ENCODE results near the gene PRKCB. TPM values are rescaled to one million over a fixed set of nuclear protein-coding genes. Genes with fewer than 3 reads are reported as not detected.

The PRKCB gene
- total RNA-seq, 6 donors from 2014 or later: 9.6 to 28.0 (median 13.9) TPM

DNA sequence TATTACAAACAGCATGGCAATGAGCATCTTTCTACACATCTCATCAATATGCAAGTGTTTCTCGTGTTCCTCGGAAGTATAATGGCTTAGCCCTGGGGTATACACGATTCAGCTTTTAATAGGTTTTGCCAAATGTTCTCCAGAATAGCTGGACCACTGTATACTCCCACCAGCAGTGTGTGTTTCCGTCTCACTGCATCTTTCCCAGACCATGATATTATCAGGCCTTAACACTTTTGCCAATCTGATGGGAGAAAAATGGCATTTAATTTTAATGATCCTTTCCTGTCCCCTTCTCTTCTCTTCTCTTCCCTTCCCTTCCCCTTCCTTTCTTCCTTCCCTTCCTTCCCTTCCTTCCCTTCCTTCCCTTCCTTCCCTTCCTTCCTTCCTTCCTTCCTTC is 30.8 kb downstream of the PRKCB start:
- no peak overlapping the region for H3K27ac ChIP-seq
- ATAC-seq (ENCODE audit: low FRiP score in 2 of 2) (no peak), DNase-seq (no peak)
- no peaks in the 10 kb centered on the region for H3K36me3 ChIP-seq
- peaks cover 8 to 18% (median 12%) of the 10 kb centered on the region in 4 donors for H3K4me1 ChIP-seq
- no peaks in the 10 kb centered on the region for H3K27me3 ChIP-seq
- TF ChIP-seq POLR2A (IDR thresholded peaks at IDR 0.05) (no peak), EP300 (IDR thresholded peaks at IDR 0.05) (no peak), POLR2AphosphoS5 (IDR thresholded peaks at IDR 0.05) (no peak)
- TF ChIP-seq, protein P1, sequence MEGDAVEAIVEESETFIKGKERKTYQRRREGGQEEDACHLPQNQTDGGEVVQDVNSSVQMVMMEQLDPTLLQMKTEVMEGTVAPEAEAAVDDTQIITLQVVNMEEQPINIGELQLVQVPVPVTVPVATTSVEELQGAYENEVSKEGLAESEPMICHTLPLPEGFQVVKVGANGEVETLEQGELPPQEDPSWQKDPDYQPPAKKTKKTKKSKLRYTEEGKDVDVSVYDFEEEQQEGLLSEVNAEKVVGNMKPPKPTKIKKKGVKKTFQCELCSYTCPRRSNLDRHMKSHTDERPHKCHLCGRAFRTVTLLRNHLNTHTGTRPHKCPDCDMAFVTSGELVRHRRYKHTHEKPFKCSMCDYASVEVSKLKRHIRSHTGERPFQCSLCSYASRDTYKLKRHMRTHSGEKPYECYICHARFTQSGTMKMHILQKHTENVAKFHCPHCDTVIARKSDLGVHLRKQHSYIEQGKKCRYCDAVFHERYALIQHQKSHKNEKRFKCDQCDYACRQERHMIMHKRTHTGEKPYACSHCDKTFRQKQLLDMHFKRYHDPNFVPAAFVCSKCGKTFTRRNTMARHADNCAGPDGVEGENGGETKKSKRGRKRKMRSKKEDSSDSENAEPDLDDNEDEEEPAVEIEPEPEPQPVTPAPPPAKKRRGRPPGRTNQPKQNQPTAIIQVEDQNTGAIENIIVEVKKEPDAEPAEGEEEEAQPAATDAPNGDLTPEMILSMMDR (IDR thresholded peaks at IDR 0.05): no peak
- 83 to 91% methylated on average over 4 of the region's 4 CpGs for WGBS, 2 donors
- H3K4me3 ChIP-seq: no peak overlapping the region
- no peaks in the 10 kb centered on the region for H3K9me3 ChIP-seq

DNA sequence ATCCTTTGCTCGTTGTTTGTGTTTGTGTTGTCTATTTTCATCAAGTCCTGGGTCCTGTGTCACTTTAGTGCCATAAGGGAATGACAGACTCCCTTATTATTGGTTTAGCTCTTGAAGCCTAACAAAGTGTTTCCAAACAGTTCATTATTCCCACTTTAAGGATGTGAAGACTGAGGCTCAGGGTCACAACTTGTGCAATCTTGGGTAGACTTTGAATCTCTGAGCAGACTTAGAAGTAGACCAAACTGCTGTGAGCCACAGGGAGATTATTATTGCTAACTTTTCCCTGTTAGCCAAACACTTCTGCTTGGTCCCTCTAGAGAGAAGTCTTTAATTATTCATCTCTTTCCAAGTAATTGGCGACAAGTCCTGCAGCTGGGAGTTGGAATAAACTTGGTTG is 31.8 kb downstream of the PRKCB start:
- no peaks in the 10 kb centered on the region for H3K9me3 ChIP-seq
- WGBS, 2 donors: 75 to 86% methylated on average over 2 of the region's 2 CpGs
- TF ChIP-seq EP300 (IDR thresholded peaks at IDR 0.05): no peak
- TF ChIP-seq, protein P1 (IDR thresholded peaks at IDR 0.05): no peak
- TF ChIP-seq POLR2A (IDR thresholded peaks at IDR 0.05): no peak
- TF ChIP-seq POLR2AphosphoS5 (IDR thresholded peaks at IDR 0.05): no peak
- DNase-seq (no peak), ATAC-seq (ENCODE audit: low FRiP score in 2 of 2) (no peak)
- no peak overlapping the region for H3K27ac ChIP-seq
- H3K27me3 ChIP-seq: no peaks in the 10 kb centered on the region
- peaks cover 6 to 21% (median 11%) of the 10 kb centered on the region in 4 donors for H3K4me1 ChIP-seq
- no peaks in the 10 kb centered on the region for H3K36me3 ChIP-seq
- no peak overlapping the region for H3K4me3 ChIP-seq

- H3K27me3 ChIP-seq: no peaks in the 10 kb centered on the region
- H3K4me1 ChIP-seq: peaks cover 3 to 21% (median 9%) of the 10 kb centered on the region in 4 donors
- H3K27ac ChIP-seq: no peak overlapping the region
- DNase-seq (no peak), ATAC-seq (ENCODE audit: low FRiP score in 2 of 2) (peak in 1 of 2 donors; percentile 47)
- H3K4me3 ChIP-seq: no peak overlapping the region
- H3K9me3 ChIP-seq: no peaks in the 10 kb centered on the region
- no peaks in the 10 kb centered on the region for H3K36me3 ChIP-seq
- TF ChIP-seq EP300 (IDR thresholded peaks at IDR 0.05): no peak
- TF ChIP-seq POLR2A (IDR thresholded peaks at IDR 0.05): no peak
- no peak for TF ChIP-seq POLR2AphosphoS5 (IDR thresholded peaks at IDR 0.05)
- TF ChIP-seq, protein P1 (IDR thresholded peaks at IDR 0.05): no peak
- 14 to 26% methylated on average over 1 of the region's 1 CpG for WGBS, 2 donors
Measured at GRCh38 chr16:23868136-23868535, 32.4 kb downstream of the PRKCB start.

DNA sequence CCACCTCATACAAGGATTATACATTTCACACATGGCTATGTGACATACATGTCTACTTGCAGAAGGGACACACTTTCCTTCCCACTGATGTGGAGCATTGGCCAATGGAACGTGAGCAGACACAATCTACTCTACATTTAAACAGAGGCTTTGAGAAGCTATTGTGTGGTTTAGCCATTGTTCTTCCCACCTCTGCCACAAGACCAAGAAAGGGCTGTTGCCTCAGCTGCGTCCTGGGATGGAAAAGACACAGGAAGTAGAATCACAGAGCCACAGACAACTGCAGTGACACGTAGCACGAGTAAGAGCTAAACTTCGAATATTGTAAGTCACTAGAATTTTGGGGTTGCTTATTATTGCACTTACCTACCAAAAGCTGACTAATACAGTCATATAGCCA is 33.3 kb downstream of the PRKCB start:
- H3K4me1 ChIP-seq: peaks cover 3 to 23% (median 7%) of the 10 kb centered on the region in 4 donors
- DNase-seq (no peak), ATAC-seq (ENCODE audit: low FRiP score in 2 of 2) (no peak)
- TF ChIP-seq, protein P1 (IDR thresholded peaks at IDR 0.05): no peak
- TF ChIP-seq POLR2AphosphoS5 (IDR thresholded peaks at IDR 0.05): no peak
- TF ChIP-seq POLR2A (IDR thresholded peaks at IDR 0.05): no peak
- no peak for TF ChIP-seq EP300 (IDR thresholded peaks at IDR 0.05)
- no peak overlapping the region for H3K4me3 ChIP-seq
- H3K9me3 ChIP-seq: no peaks in the 10 kb centered on the region
- 29 to 56% methylated on average over 5 of the region's 5 CpGs for WGBS, 2 donors
- no peaks in the 10 kb centered on the region for H3K36me3 ChIP-seq
- H3K27me3 ChIP-seq: no peaks in the 10 kb centered on the region
- no peak overlapping the region for H3K27ac ChIP-seq

DNA sequence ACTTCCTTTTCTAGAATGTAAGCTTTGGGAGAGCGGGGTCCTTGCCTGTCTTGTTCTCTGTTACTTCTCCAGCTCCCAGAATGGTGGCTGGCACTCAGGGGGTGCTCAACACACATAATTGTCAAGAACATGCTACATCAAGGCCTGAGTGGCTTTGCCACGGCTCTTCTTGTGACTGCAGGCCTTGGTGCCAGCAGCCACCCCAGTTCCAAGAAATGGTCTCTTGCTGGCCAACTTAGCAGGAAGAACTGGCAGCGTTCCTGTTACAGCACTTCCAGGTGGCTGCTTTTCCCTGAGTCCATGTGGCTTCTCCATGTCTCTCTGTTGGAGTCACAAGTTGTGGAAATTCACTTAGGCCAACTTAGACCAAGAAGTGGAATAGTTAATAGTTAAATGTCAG is 36.1 kb downstream of the PRKCB start:
- DNase-seq (peak in 1 of 2 donors; percentile 62), ATAC-seq (ENCODE audit: low FRiP score in 2 of 2) (no peak)
- Histone ChIP-seq H3K4me1 (peaks cover 7 to 23% (median 11%) of the 10 kb centered on the region in 4 donors), H3K36me3 (no peaks in the 10 kb centered on the region), H3K27me3 (no peaks in the 10 kb centered on the region), H3K9me3 (no peaks in the 10 kb centered on the region), H3K27ac (no peak overlapping the region), H3K4me3 (no peak overlapping the region)
- TF ChIP-seq, protein P1 (IDR thresholded peaks at IDR 0.05): no peak
- WGBS, 2 donors: 74 to 75% methylated on average over 2 to 3 of the region's 3 CpGs

All from upper lobe of left lung (tissue), 6 donors.